ACHN (cell line): ENCODE measurements around the gene ADAM19.
"Not testable (repeated sequence)": the region's sequence is repeated elsewhere in the genome, so short reads cannot be mapped to it uniquely, and the experiment has no call there.

Experiments used
- DNase-seq: peaks from one replicate; pipeline ENCODE4 v3.0.0-alpha.2; 2015
- in situ Hi-C: cut with HindIII; loops from 2 replicates; pipeline ENCODE4 v1.10.0; 2017; ENCODE audit warnings: low sequenced_read_pairs, low pct_ligation_motif_present, low pct_unique_long_range_greater_than_20kb

Gene ADAM19

GRCh38 chr5:157506981-157507780 is 68.4 kb downstream of the ADAM19 start:
- DNase-seq, result no peak
- in situ Hi-C loops, result no loop called here

- in situ Hi-C loops, result no loop called here
- DNase-seq, result no peak
These were observed 69.4 kb downstream of the ADAM19 start for GRCh38 chr5:157506066-157506590.

- in situ Hi-C loops, result no loop called here
- DNase-seq, result no peak
These were observed 70.1 kb downstream of the ADAM19 start for GRCh38 chr5:157505496-157505895.

- in situ Hi-C loops, result no loop called here
- DNase-seq, result no peak
These were observed 71.5 kb downstream of the ADAM19 start for GRCh38 chr5:157504053-157504452.

- no peak for DNase-seq
- in situ Hi-C loops, result no loop called here
These were observed 73.4 kb downstream of the ADAM19 start for GRCh38 chr5:157502143-157502647.

GRCh38 chr5:157497875-157498611 is 77.5 kb downstream of the ADAM19 start:
- no peak for DNase-seq
- in situ Hi-C loops, result no loop called here

- in situ Hi-C loops, result no loop called here
- DNase-seq, result no peak
These were observed 78.7 kb downstream of the ADAM19 start for GRCh38 chr5:157496864-157497263.

- DNase-seq, result no peak
- in situ Hi-C loops, result no loop called here
These were observed 81.3 kb downstream of the ADAM19 start for GRCh38 chr5:157494178-157494832.

- DNase-seq, result no peak
- in situ Hi-C loops, result no loop called here
These were observed 82.7 kb downstream of the ADAM19 start for GRCh38 chr5:157492886-157493285.

- no peak for DNase-seq
- in situ Hi-C loops, result no loop called here
These were observed 84.0 kb downstream of the ADAM19 start for GRCh38 chr5:157491471-157491995.

- in situ Hi-C loops, result no loop called here
These were observed 88.2 kb downstream of the ADAM19 start for GRCh38 chr5:157487358-157487757.

GRCh38 chr5:157486861-157487260 is 88.7 kb downstream of the ADAM19 start:
- no peak for DNase-seq
- in situ Hi-C loops, result no loop called here

More at GRCh38 chr5:157487358-157487757, 88.2 kb downstream of the ADAM19 start:
- no peak for DNase-seq

- no peak for DNase-seq
- in situ Hi-C loops, result no loop called here
These were observed 89.3 kb downstream of the ADAM19 start for GRCh38 chr5:157486221-157486681.

GRCh38 chr5:157485811-157486210 is 89.8 kb downstream of the ADAM19 start:
- DNase-seq, result no peak
- in situ Hi-C loops, result no loop called here

GRCh38 chr5:157485340-157485739 is 90.2 kb downstream of the ADAM19 start:
- in situ Hi-C loops, result no loop called here
- no peak for DNase-seq

GRCh38 chr5:157484768-157485167 is 90.8 kb downstream of the ADAM19 start:
- in situ Hi-C loops, result no loop called here
- no peak for DNase-seq

- DNase-seq, in situ Hi-C loops: not testable (repeated sequence)
These were observed 92.9 kb downstream of the ADAM19 start for GRCh38 chr5:157482702-157483101.

GRCh38 chr5:157481666-157482065 is 93.9 kb downstream of the ADAM19 start:
- in situ Hi-C loops, result no loop called here

GRCh38 chr5:157481265-157481664 is 94.3 kb downstream of the ADAM19 start:
- in situ Hi-C loops, result no loop called here
- no peak for DNase-seq

More at GRCh38 chr5:157481666-157482065, 93.9 kb downstream of the ADAM19 start:
- no peak for DNase-seq
